Tibial nerve (tissue), 4 donors: ENCODE data around the gene INS. TPM values are rescaled to one million over a fixed set of nuclear protein-coding genes. Genes with fewer than 3 reads are reported as not detected.

Experiments
- DNase-seq, 2 donors: peaks; one replicate each; pipeline ENCODE4 v3.0.0-alpha.2; 2019; ENCODE audit warnings: low spot score in 2 of 2
- H3K27ac ChIP-seq, 4 donors: fragments of 200-600 bp; sonication (generic) in 3 of 4; one replicate each; pipeline ENCODE4 v1.5.1; 2017 to 2019; ENCODE audit warnings: mild to moderate bottlenecking in 1 of 4
- H3K27me3 ChIP-seq, 2 donors: fragments of 200-600 bp; sonication (generic) in 1 of 2; one replicate each; pipeline versions ENCODE4 v1.5.1 to v1.6.0; 2017 to 2019
- H3K36me3 ChIP-seq, 3 donors: fragments of 200-600 bp; sonication (generic); one replicate each; pipeline ENCODE4 v1.5.1; 2018 to 2019
- H3K4me1 ChIP-seq, 4 donors: fragments of 200-600 bp; sonication (generic) in 3 of 4; one replicate each; pipeline ENCODE4 v1.5.1; 2017 to 2019
- H3K4me3 ChIP-seq, 4 donors: fragments of 200-600 bp; sonication (generic) in 3 of 4; one replicate each; pipeline ENCODE4 v1.5.1; 2017 to 2019; ENCODE audit warnings: mild to moderate bottlenecking in 1 of 4, moderate library complexity in 1 of 4
- H3K9me3 ChIP-seq, 4 donors: fragments of 200-600 bp; sonication (generic) in 3 of 4; one replicate each; pipeline ENCODE4 v1.5.1; 2017 to 2019
- CTCF ChIP-seq, 5 experiments: fragments of 200-600 bp in 3 of 5; fragments of 450-650 bp in 2 of 5; sonication (generic) in 3 of 5; IDR thresholded peaks; one replicate each; pipeline ENCODE4 v1.5.1; 2016 to 2019; ENCODE audit warnings: antibody characterized with exemption in 5 of 5, mild to moderate bottlenecking in 3 of 5, moderate library complexity in 2 of 5
- EP300 ChIP-seq, 2 donors: sonication (generic); formaldehyde crosslinking; IDR thresholded peaks; one replicate each; pipeline ENCODE4 v1.6.1; 2017; ENCODE audit warnings: antibody characterized with exemption in 2 of 2, mild to moderate bottlenecking in 1 of 2
- POLR2A ChIP-seq, 2 donors: fragments of 450-650 bp; IDR thresholded peaks; one replicate each; pipeline ENCODE4 v1.6.1; 2017; ENCODE audit warnings: antibody characterized with exemption in 2 of 2, mild to moderate bottlenecking in 2 of 2, moderate library complexity in 2 of 2
- WGBS, 2 donors: methylation state at CpG; one replicate each; pipeline ENCODE4 v1.1.5; 2018; 5-methylcytosine and 5-hydroxymethylcytosine counted together
- total RNA-seq, 4 donors: library from RNA; depleted of rRNA; stranded (reverse); fragments of >200 nt; gene quantifications; one replicate each; pipeline ENCODE4 v1.1.0, GENCODE V29; 2016

Gene INS
- 1 to 10 TPM in 1 of 4 donors, not detected in 3; 1.8 TPM for total RNA-seq

DNA sequence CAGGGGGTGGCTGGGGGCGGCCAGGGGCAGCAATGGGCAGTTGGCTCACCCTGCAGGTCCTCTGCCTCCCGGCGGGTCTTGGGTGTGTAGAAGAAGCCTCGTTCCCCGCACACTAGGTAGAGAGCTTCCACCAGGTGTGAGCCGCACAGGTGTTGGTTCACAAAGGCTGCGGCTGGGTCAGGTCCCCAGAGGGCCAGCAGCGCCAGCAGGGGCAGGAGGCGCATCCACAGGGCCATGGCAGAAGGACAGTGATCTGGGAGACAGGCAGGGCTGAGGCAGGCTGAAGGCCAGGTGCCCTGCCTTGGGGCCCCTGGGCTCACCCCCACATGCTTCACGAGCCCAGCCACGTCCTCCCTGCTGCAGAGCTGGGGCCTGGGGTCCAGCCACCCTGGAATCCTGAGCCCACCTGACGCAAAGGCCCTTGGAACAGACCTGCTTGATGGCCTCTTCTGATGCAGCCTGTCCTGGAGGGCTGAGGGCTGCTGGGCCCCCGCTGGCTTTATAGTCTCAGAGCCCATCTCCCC lies at the start of gene INS:
INS (minus strand) TSS at position 474 of the 524 bp plus-strand sequence; CDS start at position 236, 238 bp downstream.
- Histone ChIP-seq H3K4me1 (peaks cover 0 to 4% (median 0%) of the 10 kb centered on the region in 4 donors), H3K4me3 (no peak within 1 kb of the TSS), H3K27ac (no peak within 1 kb of the TSS), H3K36me3 (no peaks in the 10 kb centered on the region), H3K27me3 (peaks cover 0 to 30% of the 10 kb centered on the region in 2 donors), H3K9me3 (no peaks in the 10 kb centered on the region)
- no peak for TF ChIP-seq EP300 (IDR thresholded peaks at IDR 0.05)
- TF ChIP-seq CTCF (IDR thresholded peaks at IDR 0.05): no peak
- TF ChIP-seq POLR2A (IDR thresholded peaks at IDR 0.05): no peak
- WGBS, 2 donors: 79 to 92% methylated on average over 6 to 9 of the region's 13 CpGs
- no peak for DNase-seq

- peaks cover 0 to 3% of the 10 kb centered on the region in 2 donors for H3K27me3 ChIP-seq
- H3K4me3 ChIP-seq: no peak overlapping the region
- DNase-seq: peak in 1 of 2 donors; percentile 8
- H3K36me3 ChIP-seq: no peaks in the 10 kb centered on the region
- H3K4me1 ChIP-seq: no peaks in the 10 kb centered on the region
- TF ChIP-seq CTCF (IDR thresholded peaks at IDR 0.05) (no peak), POLR2A (IDR thresholded peaks at IDR 0.05) (no peak), EP300 (IDR thresholded peaks at IDR 0.05) (no peak)
- WGBS, 2 donors: 81 to 82% methylated on average over 8 to 9 of the region's 16 CpGs
- H3K9me3 ChIP-seq: peaks cover 0 to 10% (median 0%) of the 10 kb centered on the region in 4 donors
- no peak overlapping the region for H3K27ac ChIP-seq
These were observed 49.5 kb upstream of the INS start for GRCh38 chr11:2210366-2211112.

DNA sequence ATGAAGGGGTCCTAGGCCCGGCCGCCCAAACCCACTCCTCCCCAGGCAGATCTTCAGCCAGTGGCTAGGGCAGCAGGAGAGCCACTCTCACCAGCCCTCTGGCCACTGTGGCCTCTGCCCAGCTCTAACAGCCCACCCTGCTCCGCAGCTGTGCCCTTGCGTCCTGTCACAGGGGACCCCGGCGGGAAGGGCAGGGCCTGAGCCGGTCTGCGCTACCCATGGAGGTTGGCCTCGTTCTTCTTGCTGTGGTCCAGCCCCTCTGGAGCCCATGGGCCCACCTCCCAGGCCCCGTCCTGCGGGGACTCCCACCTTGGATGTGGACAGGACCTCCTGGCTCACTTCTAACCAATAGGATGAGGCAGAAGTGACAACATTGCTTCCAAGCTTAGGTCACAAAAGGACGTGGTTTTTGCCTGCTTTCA lies 48.9 kb upstream of the INS start:
- no peak overlapping the region for H3K4me3 ChIP-seq
- H3K9me3 ChIP-seq: peaks cover 0 to 10% (median 0%) of the 10 kb centered on the region in 4 donors
- no peak for DNase-seq
- H3K27me3 ChIP-seq: peaks cover 0 to 3% of the 10 kb centered on the region in 2 donors
- WGBS, 2 donors: 69% methylated on average over 10 of the region's 12 CpGs; no CpG with 5 or more reads in 1 of the 2 donors
- no peak overlapping the region for H3K27ac ChIP-seq
- TF ChIP-seq CTCF (IDR thresholded peaks at IDR 0.05) (no peak), EP300 (IDR thresholded peaks at IDR 0.05) (no peak), POLR2A (IDR thresholded peaks at IDR 0.05) (no peak)
- H3K4me1 ChIP-seq: no peaks in the 10 kb centered on the region
- H3K36me3 ChIP-seq: no peaks in the 10 kb centered on the region

GRCh38 chr11:2209370-2209801 lies 48.4 kb upstream of the INS start:
- Histone ChIP-seq H3K9me3 (peaks cover 0 to 10% (median 0%) of the 10 kb centered on the region in 4 donors), H3K27ac (no peak overlapping the region), H3K36me3 (no peaks in the 10 kb centered on the region), H3K27me3 (peaks cover 0 to 3% of the 10 kb centered on the region in 2 donors), H3K4me1 (no peaks in the 10 kb centered on the region), H3K4me3 (no peak overlapping the region)
- TF ChIP-seq CTCF (IDR thresholded peaks at IDR 0.05) (no peak), POLR2A (IDR thresholded peaks at IDR 0.05) (no peak)
- no peak for DNase-seq
- 91 to 93% methylated on average over 8 to 9 of the region's 11 CpGs for WGBS, 2 donors
